Body of pancreas (tissue), 4 donors: ENCODE results near the gene ZGRF1. TPM values are rescaled to one million over a fixed set of nuclear protein-coding genes. Genes with fewer than 3 reads are reported as not detected.

Experiments used
- ATAC-seq: fragments of 150-250 bp; one replicate; pipeline ENCODE4 v1.9.1; 2016
- DNase-seq, 4 donors: peaks; one replicate each; pipeline ENCODE4 v3.0.0-alpha.2; 2019
- H3K27ac ChIP-seq, 4 donors: fragments of 200-600 bp; sonication (generic); 1 replicate in 3 of 4; 2 replicates in 1 of 4; pipeline versions ENCODE4 v1.5.1 to v1.6.1; 2016 to 2019; ENCODE audit warnings: mild to moderate bottlenecking in 1 of 4, mixed read lengths in 1 of 4, moderate library complexity in 1 of 4
- H3K27me3 ChIP-seq, 2 donors: fragments of 200-600 bp; sonication (generic); one replicate each; pipeline ENCODE4 v1.6.0; 2016; ENCODE audit warnings: mild to moderate bottlenecking in 1 of 2
- H3K36me3 ChIP-seq, 2 donors: fragments of 200-600 bp; sonication (generic); replicated peaks in 1 of 2; 2 replicates each; pipeline ENCODE4 v1.5.1; 2016; ENCODE audit warnings: low read depth in 2 of 2; ENCODE audit not compliant: insufficient read depth in 1 of 2
- H3K4me1 ChIP-seq: fragments of 200-600 bp; sonication (generic); one replicate; pipeline ENCODE4 v1.6.0; 2016
- H3K4me3 ChIP-seq, 2 donors: fragments of 200-600 bp; sonication (generic); 1 replicate in 1 of 2; 2 replicates in 1 of 2; pipeline ENCODE4 v1.5.1; 2016 to 2019
- H3K9me3 ChIP-seq, 3 donors: fragments of 200-600 bp; sonication (generic); 1 replicate in 2 of 3; 2 replicates in 1 of 3; pipeline ENCODE4 v1.5.1; 2016
- CTCF ChIP-seq, 7 experiments: fragments of 450-650 bp in 4 of 7; fragments of 200-600 bp in 3 of 7; sonication (generic) in 3 of 7; IDR thresholded peaks; one replicate each; pipeline ENCODE4 v1.5.1; 2016 to 2019; ENCODE audit warnings: antibody characterized with exemption in 7 of 7
- POLR2A ChIP-seq, 3 donors: fragments of 450-650 bp; IDR thresholded peaks; one replicate each; pipeline ENCODE4 v1.6.1; 2016; ENCODE audit warnings: antibody characterized with exemption in 3 of 3, mild to moderate bottlenecking in 2 of 3
- WGBS, 2 donors: methylation state at CpG; one replicate each; pipeline ENCODE4 v1.1.5; 2017; 5-methylcytosine and 5-hydroxymethylcytosine counted together
- intact Hi-C: fragments of 100-400 bp; cut with DNase I; formaldehyde crosslinking; loops from one replicate; pipeline ENCODE4 v1.15.1; 2023
- total RNA-seq, 2 donors: library from RNA; depleted of rRNA; stranded (reverse); fragments of >200 nt; gene quantifications; one replicate each; pipeline ENCODE4 v1.1.0, GENCODE V29; 2016

ZGRF1 gene
- total RNA-seq, 2 donors from 2014 or later = 1.3 to 3.4 TPM

GRCh38 chr4:112511093-112511802 is 125.5 kb downstream of the ZGRF1 start:
- Histone ChIP-seq H3K9me3 (no peaks in the 10 kb centered on the region), H3K4me3 (no peak overlapping the region), H3K4me1 (peaks cover 45% of the 10 kb centered on the region), H3K36me3 (no peaks in the 10 kb centered on the region), H3K27ac (no peak overlapping the region), H3K27me3 (peaks cover 3 to 45% of the 10 kb centered on the region in 2 donors)
- no peak for TF ChIP-seq CTCF (IDR thresholded peaks at IDR 0.05)
- no peak for TF ChIP-seq POLR2A (IDR thresholded peaks at IDR 0.05)
- ATAC-seq (no peak), DNase-seq (no peak)
- 19 to 29% methylated on average over 40 of the region's 40 CpGs for WGBS, 2 donors
- intact Hi-C loops = no loop called here

GRCh38 chr4:112510291-112511092 is 126.2 kb downstream of the ZGRF1 start:
- peaks cover 38% of the 10 kb centered on the region for H3K4me1 ChIP-seq
- DNase-seq = no peak
- H3K27ac ChIP-seq = no peak overlapping the region
- peaks cover 3 to 44% of the 10 kb centered on the region in 2 donors for H3K27me3 ChIP-seq
- TF ChIP-seq CTCF (IDR thresholded peaks at IDR 0.05) (no peak), POLR2A (IDR thresholded peaks at IDR 0.05) (no peak)
- no peaks in the 10 kb centered on the region for H3K9me3 ChIP-seq
- no peak overlapping the region for H3K4me3 ChIP-seq
- intact Hi-C loops = no loop called here
- H3K36me3 ChIP-seq = no peaks in the 10 kb centered on the region
- 5 to 6% methylated on average over 19 to 30 of the region's 34 CpGs for WGBS, 2 donors
- ATAC-seq = no peak

GRCh38 chr4:112509243-112510141 is 127.2 kb downstream of the ZGRF1 start:
- intact Hi-C loops = no loop called here

GRCh38 chr4:112508356-112508755 is 128.4 kb downstream of the ZGRF1 start:
- H3K9me3 ChIP-seq = no peaks in the 10 kb centered on the region
- no peaks in the 10 kb centered on the region for H3K36me3 ChIP-seq
- no peak for TF ChIP-seq CTCF (IDR thresholded peaks at IDR 0.05)
- TF ChIP-seq POLR2A (IDR thresholded peaks at IDR 0.05) = no peak
- H3K27ac ChIP-seq = no peak overlapping the region
- WGBS, 2 donors = 11 to 12% methylated on average over 6 of the region's 6 CpGs
- H3K4me1 ChIP-seq = peaks cover 24% of the 10 kb centered on the region
- intact Hi-C loops = no loop called here
- ATAC-seq (no peak), DNase-seq (no peak)
- H3K4me3 ChIP-seq = no peak overlapping the region
- peaks cover 3 to 33% of the 10 kb centered on the region in 2 donors for H3K27me3 ChIP-seq

More at GRCh38 chr4:112509243-112510141, 127.2 kb downstream of the ZGRF1 start:
- peaks cover 3 to 37% of the 10 kb centered on the region in 2 donors for H3K27me3 ChIP-seq
- H3K36me3 ChIP-seq = no peaks in the 10 kb centered on the region
- TF ChIP-seq CTCF (IDR thresholded peaks at IDR 0.05) (no peak), POLR2A (IDR thresholded peaks at IDR 0.05) (no peak)
- ATAC-seq (peak; percentile 18), DNase-seq (no peak)
- H3K9me3 ChIP-seq = no peaks in the 10 kb centered on the region
- WGBS, 2 donors = 5 to 6% methylated on average over 40 to 46 of the region's 46 CpGs
- no peak overlapping the region for H3K27ac ChIP-seq
- peaks cover 29% of the 10 kb centered on the region for H3K4me1 ChIP-seq
- no peak overlapping the region for H3K4me3 ChIP-seq
